ENCODE data around the gene ATRIP. TPM values are rescaled to one million over a fixed set of nuclear protein-coding genes. Genes with fewer than 3 reads are reported as not detected.
"Not testable (repeated sequence)": the region's sequence is repeated elsewhere in the genome, so short reads cannot be mapped to it uniquely, and the experiment has no call there.

ATRIP gene
- total and polyA plus RNA-seq, 10 of the 15 experiments (the other 5 are each of a cell fraction or from before 2014, with no cell fraction given): 1.4 to 16.0 (median 10.1) TPM

DNA sequence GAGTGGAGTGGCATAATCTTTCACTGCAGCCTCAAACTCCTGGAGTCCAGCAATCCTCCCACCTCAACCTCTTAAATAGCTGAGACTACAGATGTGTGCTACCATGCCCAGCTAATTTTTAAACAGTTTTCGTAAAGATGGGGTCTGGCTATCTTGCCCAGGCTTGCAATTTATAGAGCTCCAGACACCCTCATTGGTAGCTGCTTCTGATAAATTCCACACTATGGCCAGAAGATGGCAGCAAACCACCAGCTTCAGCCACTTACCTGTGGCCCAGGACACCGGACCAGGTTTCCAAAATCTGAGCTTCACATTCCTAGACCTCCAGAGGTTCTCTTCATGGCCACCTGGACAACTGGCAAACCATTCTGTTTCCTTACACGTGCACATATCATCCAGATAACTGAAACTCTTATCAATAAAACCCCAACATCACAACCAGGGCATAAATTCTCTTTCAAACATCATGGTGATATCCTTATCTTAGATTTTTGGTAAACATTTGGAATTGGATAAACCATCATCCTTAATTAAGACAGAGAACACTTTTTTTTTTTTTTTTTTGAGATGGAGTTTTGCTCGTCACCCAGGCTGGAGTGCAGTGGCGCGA, 45.6 kb upstream of the ATRIP start (continued):
- TF ChIP-seq, protein P1, sequence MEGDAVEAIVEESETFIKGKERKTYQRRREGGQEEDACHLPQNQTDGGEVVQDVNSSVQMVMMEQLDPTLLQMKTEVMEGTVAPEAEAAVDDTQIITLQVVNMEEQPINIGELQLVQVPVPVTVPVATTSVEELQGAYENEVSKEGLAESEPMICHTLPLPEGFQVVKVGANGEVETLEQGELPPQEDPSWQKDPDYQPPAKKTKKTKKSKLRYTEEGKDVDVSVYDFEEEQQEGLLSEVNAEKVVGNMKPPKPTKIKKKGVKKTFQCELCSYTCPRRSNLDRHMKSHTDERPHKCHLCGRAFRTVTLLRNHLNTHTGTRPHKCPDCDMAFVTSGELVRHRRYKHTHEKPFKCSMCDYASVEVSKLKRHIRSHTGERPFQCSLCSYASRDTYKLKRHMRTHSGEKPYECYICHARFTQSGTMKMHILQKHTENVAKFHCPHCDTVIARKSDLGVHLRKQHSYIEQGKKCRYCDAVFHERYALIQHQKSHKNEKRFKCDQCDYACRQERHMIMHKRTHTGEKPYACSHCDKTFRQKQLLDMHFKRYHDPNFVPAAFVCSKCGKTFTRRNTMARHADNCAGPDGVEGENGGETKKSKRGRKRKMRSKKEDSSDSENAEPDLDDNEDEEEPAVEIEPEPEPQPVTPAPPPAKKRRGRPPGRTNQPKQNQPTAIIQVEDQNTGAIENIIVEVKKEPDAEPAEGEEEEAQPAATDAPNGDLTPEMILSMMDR (IDR thresholded peaks at IDR 0.05 in 2 of 3, conservative IDR thresholded peaks at IDR 0.05 in 1 of 3; ENCODE audit: control insufficient read depth in 2 of 3, extremely low read depth in 1 of 3, insufficient read depth in 1 of 3, low read depth in 3 of 3, low read length in 3 of 3): peak; percentile 71 to 90 (median 80); a peak in 5 of 6 replicates

DNA sequence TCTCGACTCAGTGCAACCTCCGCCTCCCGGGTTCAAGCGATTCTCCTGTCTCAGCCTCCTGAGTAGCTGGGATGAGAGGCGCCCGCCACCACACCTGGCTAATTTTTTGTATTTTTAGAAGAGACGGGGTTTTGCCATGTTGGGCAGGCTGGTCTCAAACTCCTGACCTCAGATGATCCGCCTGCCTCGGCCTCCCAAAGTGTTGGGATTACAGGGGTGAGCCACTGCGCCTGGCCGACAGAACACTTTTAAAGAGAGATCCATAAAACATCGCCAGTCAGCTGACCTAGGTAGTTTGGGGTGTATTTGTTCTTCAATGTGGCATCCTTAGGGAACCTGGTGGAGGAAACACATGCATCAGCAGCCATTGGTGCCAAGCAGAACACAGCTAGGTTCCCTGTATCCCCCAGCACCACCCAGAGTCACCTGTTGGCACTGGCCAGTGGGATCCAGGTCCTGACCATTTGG, 45.1 kb upstream of the ATRIP start:
- 61% methylated on average over 12 of the region's 12 CpGs for WGBS (ENCODE audit: insufficient coverage, insufficient replicate concordance, low lambda C conversion rate, missing lambda C conversion rate)
- ChIA-PET CTCF (interaction anchor here (0.6 to 22.0 kb wide), 57 partner anchors 9 to 934 kb away, joined by 3 to 757 read pairs (median 6); partner anchors contain the start of genes ATRIP, CCDC51, NME6 and PFKFB4), SMC1A (ENCODE audit: uncharacterized antibody, unreplicated experiment) (interaction anchor here (0.8 to 8.0 kb wide), 36 partner anchors 7 to 606 kb away, joined by 3 to 287 read pairs (median 5); partner anchors contain the start of genes ATRIP, CCDC51, NME6 and PFKFB4), RAD21 (ENCODE audit: unreplicated experiment) (interaction anchor here (0.5 to 5.9 kb wide), 41 partner anchors 8 to 550 kb away, joined by 3 to 259 read pairs (median 4); partner anchors contain the start of genes ATRIP, CCDC51, IP6K2 and NME6), POLR2A (interaction anchor here (0.7 to 1.7 kb wide), 4 partner anchors 12 to 213 kb away, joined by 3 to 11 read pairs (median 4); partner anchors contain the start of gene CDC25A)
- ATAC-seq; H3K27ac ChIP-seq (ENCODE audit: control insufficient read depth, insufficient read depth); H3K4me1 ChIP-seq (ENCODE audit: control insufficient read depth, insufficient read depth, low read length); H3K9ac ChIP-seq (ENCODE audit: control insufficient read depth, insufficient read depth, low read length); H3K4me3 ChIP-seq; H3K9me3 ChIP-seq (replicated peaks; ENCODE audit: control insufficient read depth, insufficient read depth, low read length); DNase-seq (ENCODE audit: low read depth, low spot score); H3K27me3 ChIP-seq (replicated peaks in 1 of 2; ENCODE audit: control insufficient read depth in 2 of 2, insufficient read depth in 2 of 2, low read length in 1 of 2); H4K20me1 ChIP-seq (ENCODE audit: control insufficient read depth, insufficient read depth); H2AFZ ChIP-seq (ENCODE audit: control insufficient read depth, low read depth, low read length); H3K36me3 ChIP-seq (ENCODE audit: control insufficient read depth in 2 of 2, insufficient read depth in 2 of 2, low read length in 1 of 2); BruUV-seq (replicated peaks); H3K79me2 ChIP-seq (ENCODE audit: control insufficient read depth, insufficient read depth, low read length); FAIRE-seq; H3K4me2 ChIP-seq (ENCODE audit: control insufficient read depth, insufficient read depth): not testable (repeated sequence)
- intact Hi-C loops (cut with micrococcal nuclease; ENCODE audit: unreplicated experiment) (loop anchor here (1.0 to 2.0 kb wide), 5 partner anchors 35 to 169 kb away; no protein-coding TSS in a partner anchor), in situ Hi-C loops (cut with MboI) (loop anchor here (5.0 kb wide), 1 partner anchor 36 kb away; no protein-coding TSS in a partner anchor)

All from GM12878 (cell line).